K562 (cell line): ENCODE measurements around the gene ZNF219. TPM values are rescaled to one million over a fixed set of nuclear protein-coding genes. Genes with fewer than 3 reads are reported as not detected.

Source experiments
- ATF3 ChIP-seq, 2 experiments: fragments of 450-650 bp in 1 of 2; sonication (generic) in 1 of 2; formaldehyde crosslinking in 1 of 2; IDR thresholded peaks in 1 of 2; conservative IDR thresholded peaks in 1 of 2; 2 replicates each; pipeline versions ENCODE4 v1.6.1 to v1.8.1; 2016 to 2023; ENCODE audit warnings: mild to moderate bottlenecking in 2 of 2, moderate library complexity in 2 of 2, inconsistent platforms in 1 of 2, missing genetic modification reagents in 1 of 2
- ATF6 ChIP-seq: sonication (generic); formaldehyde crosslinking; IDR thresholded peaks from 2 replicates; pipeline ENCODE4 v1.4.0; 2020; ENCODE audit warnings: mild to moderate bottlenecking, missing genetic modification reagents
- ATF7 ChIP-seq: fragments of 450-650 bp; IDR thresholded peaks from 2 replicates; pipeline ENCODE4 v1.7.1; 2014; ENCODE audit warnings: mild to moderate bottlenecking, moderate library complexity
- CHD4 ChIP-seq: fragments of 200-600 bp; sonication (generic); IDR thresholded peaks from 3 replicates; pipeline ENCODE4 v1.6.1; 2012; ENCODE audit warnings: low read depth, mild to moderate bottlenecking, mixed read lengths, low read length, inconsistent platforms; ENCODE audit not compliant: insufficient read depth, insufficient replicate concordance, poor library complexity, severe bottlenecking
- ETV1 ChIP-seq: fragments of 450-650 bp; conservative IDR thresholded peaks from 2 replicates; pipeline ENCODE4 v1.6.1; 2016; ENCODE audit warnings: missing genetic modification characterization, control low read depth, low read depth, missing compliant biosample characterization
- FOXP1 ChIP-seq: sonication (generic); formaldehyde crosslinking; IDR thresholded peaks from 2 replicates; pipeline ENCODE4 v1.8.0; 2022; ENCODE audit warnings: mild to moderate bottlenecking, missing genetic modification reagents
- HBP1 ChIP-seq: fragments of 450-650 bp; formaldehyde crosslinking; IDR thresholded peaks from 2 replicates; pipeline ENCODE4 v1.4.0; 2022; ENCODE audit warnings: missing genetic modification characterization
- KDM4B ChIP-seq, 2 experiments: fragments of 450-650 bp in 1 of 2; sonication (generic) in 1 of 2; IDR thresholded peaks; 2 replicates each; pipeline ENCODE4 v1.6.1; 2016 to 2017; ENCODE audit warnings: borderline replicate concordance in 2 of 2, antibody characterized with exemption in 1 of 2, low read depth in 1 of 2, mild to moderate bottlenecking in 1 of 2
- NCOA2 ChIP-seq, 2 experiments: fragments of 450-650 bp; IDR thresholded peaks; 2 replicates each; pipeline ENCODE4 v1.6.1; 2018; ENCODE audit warnings: mild to moderate bottlenecking in 2 of 2, moderate library complexity in 1 of 2; ENCODE audit not compliant: partially characterized antibody in 2 of 2
- POLR2AphosphoS5 ChIP-seq: IDR thresholded peaks from 2 replicates; pipeline ENCODE4 v1.6.1; 2011; ENCODE audit warnings: mild to moderate bottlenecking, low read depth, low read length, moderate library complexity; ENCODE audit not compliant: control insufficient read depth, insufficient read depth
- RFX5 ChIP-seq: IDR thresholded peaks from 2 replicates; pipeline ENCODE4 v1.6.1; 2011; ENCODE audit warnings: low read depth, mild to moderate bottlenecking, improper control_type of control experiment, low read length
- SAFB ChIP-seq: fragments of 200-400 bp; formaldehyde crosslinking; IDR thresholded peaks from 2 replicates; pipeline ENCODE4 v1.6.1; 2017; ENCODE audit warnings: low read depth, low read length, borderline replicate concordance
- STAT6 ChIP-seq: sonication (generic); formaldehyde crosslinking; IDR thresholded peaks from 2 replicates; pipeline ENCODE4 v1.8.1; 2023; ENCODE audit warnings: mild to moderate bottlenecking, missing genetic modification reagents
- TCF7 ChIP-seq: sonication (generic); IDR thresholded peaks from 2 replicates; pipeline ENCODE4 v1.6.1; 2016; ENCODE audit warnings: antibody characterized with exemption, borderline replicate concordance
- ZBTB9 ChIP-seq: fragments of 450-650 bp; formaldehyde crosslinking; IDR thresholded peaks from 2 replicates; pipeline ENCODE4 v1.4.0; 2020; ENCODE audit warnings: mild to moderate bottlenecking, moderate library complexity
- ZNF174 ChIP-seq: fragments of 250-450 bp; sonication (Bioruptor Pico); IDR thresholded peaks from 2 replicates; pipeline ENCODE4 v1.4.0; 2020; ENCODE audit warnings: mild to moderate bottlenecking
- ZNF766 ChIP-seq: fragments of 200-800 bp; sonication (Bioruptor generic); conservative IDR thresholded peaks from 2 replicates; pipeline ENCODE4 v1.6.1; 2016; ENCODE audit warnings: missing genetic modification characterization, missing compliant biosample characterization
- polyA plus RNA-seq, 8 experiments: library from polyadenylated mRNA; depleted of rRNA in 4 of 8; stranded (reverse) in 5 of 8; unstranded in 3 of 8; fragments of >200 nt; fragmentation: Nextera tagmentation in 2 of 8; fragmentation: Illumina TruSeq in 1 of 8; extraction: Ambion mirVana in 2 of 8; extraction: Trizol in 1 of 8; gene quantifications; 2 replicates each; pipeline versions ENCODE4 v1.2.1 to v1.2.3, GENCODE V29; 2011 to 2014; ENCODE audit warnings: inconsistent platforms in 1 of 8, missing spikeins in 1 of 8
- total RNA-seq, 7 experiments: library from RNA; depleted of rRNA in 6 of 7; stranded (reverse); fragments of >200 nt in 6 of 7; fragmentation: Illumina TruSeq in 2 of 7; extraction: Trizol in 2 of 7; gene quantifications; 2 replicates each; pipeline versions ENCODE4 v1.2.1 to v1.2.3, GENCODE V29; 2011 to 2021; ENCODE audit warnings: low replicate concordance in 1 of 7

ZNF219 gene
- total and polyA plus RNA-seq, 9 of the 15 experiments (the other 6 are each of a cell fraction or from before 2014, with no cell fraction given), result 0.29 to 10.6 (median 2.8) TPM

GRCh38 chr14:21071225-21072030 is 27.0 kb downstream of the ZNF219 start (continued):
- TF ChIP-seq HBP1 (CRISPR knock-in tag), result no peak
- no peak for TF ChIP-seq SAFB
- no peak for TF ChIP-seq RFX5
- TF ChIP-seq FOXP1 (CRISPR knock-in tag), result no peak
- TF ChIP-seq ZNF766, result no peak
- no peak for TF ChIP-seq NCOA2 (IDR thresholded peaks at IDR 0.05; ENCODE audit: partially characterized antibody in 2 of 2)
- no peak for TF ChIP-seq ZNF174 (CRISPR knock-in tag)
- TF ChIP-seq KDM4B (IDR thresholded peaks at IDR 0.05; ENCODE audit: borderline replicate concordance in 2 of 2, low read depth in 1 of 2), result no peak
- 0 out of 2 replicates have a peak, but pooled peaks have one; percentile 24 for TF ChIP-seq ATF3 (IDR thresholded peaks at IDR 0.05)
- TF ChIP-seq ATF3 (CRISPR knock-in tag; conservative IDR thresholded peaks at IDR 0.05), result no peak
- TF ChIP-seq TCF7, result no peak
- TF ChIP-seq ATF7, result no peak
- TF ChIP-seq CHD4, result no peak
- TF ChIP-seq ZBTB9 (CRISPR knock-in tag), result no peak
- no peak for TF ChIP-seq POLR2AphosphoS5
- TF ChIP-seq ATF6 (CRISPR knock-in tag), result no peak
- no peak for TF ChIP-seq STAT6 (CRISPR knock-in tag)
- TF ChIP-seq ETV1 (tag), result 0 out of 2 replicates have a peak, but pooled peaks have one; percentile 43
